Measurements from ENCODE around the gene CCHCR1.

DNA sequence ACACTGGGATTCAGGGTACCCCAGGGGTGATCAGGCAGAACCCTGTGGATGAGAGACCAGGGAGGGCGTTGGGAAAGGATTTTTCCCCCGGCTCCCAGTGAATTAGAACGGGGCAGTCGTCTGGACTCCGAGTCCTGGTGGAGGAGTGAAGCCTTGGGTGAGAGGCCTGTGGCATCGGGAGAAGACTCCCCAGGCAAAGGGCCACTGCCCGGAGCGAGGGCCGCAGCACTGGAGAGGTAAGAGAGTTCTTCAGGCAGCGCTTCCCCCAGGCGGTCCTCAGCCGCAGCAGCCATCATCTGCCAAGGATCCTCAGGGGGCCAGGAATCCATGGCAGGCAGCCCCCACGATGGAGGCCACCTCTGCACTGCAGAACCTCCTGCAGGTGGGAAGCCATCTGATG is 45.9 kb downstream of the CCHCR1 start:
- TF ChIP-seq, protein P1, sequence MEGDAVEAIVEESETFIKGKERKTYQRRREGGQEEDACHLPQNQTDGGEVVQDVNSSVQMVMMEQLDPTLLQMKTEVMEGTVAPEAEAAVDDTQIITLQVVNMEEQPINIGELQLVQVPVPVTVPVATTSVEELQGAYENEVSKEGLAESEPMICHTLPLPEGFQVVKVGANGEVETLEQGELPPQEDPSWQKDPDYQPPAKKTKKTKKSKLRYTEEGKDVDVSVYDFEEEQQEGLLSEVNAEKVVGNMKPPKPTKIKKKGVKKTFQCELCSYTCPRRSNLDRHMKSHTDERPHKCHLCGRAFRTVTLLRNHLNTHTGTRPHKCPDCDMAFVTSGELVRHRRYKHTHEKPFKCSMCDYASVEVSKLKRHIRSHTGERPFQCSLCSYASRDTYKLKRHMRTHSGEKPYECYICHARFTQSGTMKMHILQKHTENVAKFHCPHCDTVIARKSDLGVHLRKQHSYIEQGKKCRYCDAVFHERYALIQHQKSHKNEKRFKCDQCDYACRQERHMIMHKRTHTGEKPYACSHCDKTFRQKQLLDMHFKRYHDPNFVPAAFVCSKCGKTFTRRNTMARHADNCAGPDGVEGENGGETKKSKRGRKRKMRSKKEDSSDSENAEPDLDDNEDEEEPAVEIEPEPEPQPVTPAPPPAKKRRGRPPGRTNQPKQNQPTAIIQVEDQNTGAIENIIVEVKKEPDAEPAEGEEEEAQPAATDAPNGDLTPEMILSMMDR (IDR thresholded peaks at IDR 0.05) = no peak
- no peak for TF ChIP-seq POLR2A (IDR thresholded peaks at IDR 0.05)
- TF ChIP-seq POLR2AphosphoS5 (IDR thresholded peaks at IDR 0.05) = no peak

Measured in prostate gland (tissue), 2 donors.